ENCODE measurements around the gene CLEC10A.

Gene CLEC10A

DNA sequence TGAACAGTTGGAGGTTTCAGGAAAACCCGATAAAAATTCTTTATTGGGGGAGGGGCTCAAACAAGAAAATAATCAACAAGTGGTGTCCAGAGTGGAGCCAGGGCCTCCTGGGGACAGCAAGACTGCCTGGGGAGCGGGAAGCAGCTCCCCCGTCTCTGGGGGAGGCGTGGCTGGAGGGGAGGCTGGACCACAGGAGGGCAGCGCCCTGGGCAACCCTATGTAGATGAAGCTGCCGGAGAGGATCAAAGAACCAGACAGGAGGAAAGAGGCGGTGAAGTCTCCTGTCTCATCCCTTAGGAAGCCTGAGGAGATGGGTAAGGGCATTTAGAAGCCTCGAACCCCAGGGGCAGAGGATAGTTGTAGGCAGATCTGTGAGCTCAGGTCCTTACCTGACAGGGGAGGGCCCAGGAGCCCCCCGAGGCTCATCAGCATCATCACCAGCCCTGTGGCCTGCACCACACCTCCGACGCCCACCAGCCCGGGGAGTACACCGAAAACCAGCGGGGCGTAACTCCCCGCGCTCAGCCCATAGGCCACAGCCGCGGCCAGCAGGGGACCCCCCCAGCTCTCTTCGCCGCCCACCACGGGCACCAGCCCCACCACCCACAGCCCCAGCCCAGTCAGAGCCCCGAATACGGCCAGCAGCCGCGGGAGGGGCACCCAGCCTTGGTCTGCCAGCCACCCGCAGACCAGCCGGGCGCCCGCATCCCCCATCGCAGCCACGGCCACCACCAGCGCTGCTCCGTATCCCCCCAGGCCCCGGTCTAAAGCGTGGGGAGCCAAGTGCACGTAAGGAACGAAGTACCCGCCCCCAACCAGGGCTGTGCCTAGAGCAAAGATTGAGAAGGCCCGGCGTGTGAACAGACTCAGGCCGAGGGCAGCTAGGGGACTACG, 38.2 kb downstream of the CLEC10A start:
- Histone ChIP-seq H3K27ac (no peak overlapping the region), H3K27me3 (ENCODE audit: insufficient read depth, low read depth, severe bottlenecking) (no peaks in the 10 kb centered on the region), H3K4me3 (ENCODE audit: low read depth, low read length) (no peak overlapping the region), H3K36me3 (no peaks in the 10 kb centered on the region), H3K9me3 (ENCODE audit: severe bottlenecking) (no peaks in the 10 kb centered on the region)
- no peak for DNase-seq
- TF ChIP-seq, protein P1, sequence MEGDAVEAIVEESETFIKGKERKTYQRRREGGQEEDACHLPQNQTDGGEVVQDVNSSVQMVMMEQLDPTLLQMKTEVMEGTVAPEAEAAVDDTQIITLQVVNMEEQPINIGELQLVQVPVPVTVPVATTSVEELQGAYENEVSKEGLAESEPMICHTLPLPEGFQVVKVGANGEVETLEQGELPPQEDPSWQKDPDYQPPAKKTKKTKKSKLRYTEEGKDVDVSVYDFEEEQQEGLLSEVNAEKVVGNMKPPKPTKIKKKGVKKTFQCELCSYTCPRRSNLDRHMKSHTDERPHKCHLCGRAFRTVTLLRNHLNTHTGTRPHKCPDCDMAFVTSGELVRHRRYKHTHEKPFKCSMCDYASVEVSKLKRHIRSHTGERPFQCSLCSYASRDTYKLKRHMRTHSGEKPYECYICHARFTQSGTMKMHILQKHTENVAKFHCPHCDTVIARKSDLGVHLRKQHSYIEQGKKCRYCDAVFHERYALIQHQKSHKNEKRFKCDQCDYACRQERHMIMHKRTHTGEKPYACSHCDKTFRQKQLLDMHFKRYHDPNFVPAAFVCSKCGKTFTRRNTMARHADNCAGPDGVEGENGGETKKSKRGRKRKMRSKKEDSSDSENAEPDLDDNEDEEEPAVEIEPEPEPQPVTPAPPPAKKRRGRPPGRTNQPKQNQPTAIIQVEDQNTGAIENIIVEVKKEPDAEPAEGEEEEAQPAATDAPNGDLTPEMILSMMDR (IDR thresholded peaks at IDR 0.05; ENCODE audit: low read depth, low read length), result no peak

DNA sequence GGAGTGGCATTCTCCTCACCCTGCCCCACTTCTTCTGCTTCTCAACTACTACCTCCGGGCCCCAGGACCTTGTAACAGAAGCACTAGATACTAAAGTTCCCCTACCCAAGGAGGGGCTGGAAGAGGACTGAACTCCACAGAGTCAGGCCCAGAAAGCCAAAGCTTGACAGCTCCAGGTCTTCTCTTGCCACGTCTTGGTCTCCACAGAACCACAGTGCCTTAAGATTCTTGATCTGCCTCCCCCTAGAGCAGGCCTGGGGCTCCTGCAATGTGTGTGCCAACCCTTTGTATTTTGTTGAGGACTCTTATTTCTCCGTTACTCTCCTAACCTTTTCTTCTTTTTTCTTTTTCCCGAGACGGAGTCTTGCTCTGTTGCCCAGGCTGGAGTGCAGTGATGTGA, 40.2 kb downstream of the CLEC10A start:
- DNase-seq, result no peak

DNA sequence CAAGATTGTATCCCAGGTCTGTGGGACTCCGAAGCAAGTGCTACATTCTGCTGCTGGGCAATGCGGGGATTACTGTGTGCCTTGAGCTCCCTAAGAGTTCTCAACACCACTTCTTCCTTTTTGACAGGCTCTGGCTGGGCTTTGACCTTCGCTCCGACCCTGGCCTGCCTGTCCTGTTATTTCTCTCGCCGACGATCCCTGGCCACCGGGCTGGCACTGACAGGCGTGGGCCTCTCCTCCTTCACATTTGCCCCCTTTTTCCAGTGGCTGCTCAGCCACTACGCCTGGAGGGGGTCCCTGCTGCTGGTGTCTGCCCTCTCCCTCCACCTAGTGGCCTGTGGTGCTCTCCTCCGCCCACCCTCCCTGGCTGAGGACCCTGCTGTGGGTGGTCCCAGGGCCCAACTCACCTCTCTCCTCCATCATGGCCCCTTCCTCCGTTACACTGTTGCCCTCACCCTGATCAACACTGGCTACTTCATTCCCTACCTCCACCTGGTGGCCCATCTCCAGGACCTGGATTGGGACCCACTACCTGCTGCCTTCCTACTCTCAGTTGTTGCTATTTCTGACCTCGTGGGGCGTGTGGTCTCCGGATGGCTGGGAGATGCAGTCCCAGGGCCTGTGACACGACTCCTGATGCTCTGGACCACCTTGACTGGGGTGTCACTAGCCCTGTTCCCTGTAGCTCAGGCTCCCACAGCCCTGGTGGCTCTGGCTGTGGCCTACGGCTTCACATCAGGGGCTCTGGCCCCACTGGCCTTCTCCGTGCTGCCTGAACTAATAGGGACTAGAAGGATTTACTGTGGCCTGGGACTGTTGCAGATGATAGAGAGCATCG, 41.8 kb downstream of the CLEC10A start:
- no peaks in the 10 kb centered on the region for H3K27me3 ChIP-seq (ENCODE audit: insufficient read depth, low read depth, severe bottlenecking)
- no peak overlapping the region for H3K4me3 ChIP-seq (ENCODE audit: low read depth, low read length)
- H3K9me3 ChIP-seq (ENCODE audit: severe bottlenecking), result no peaks in the 10 kb centered on the region
- H3K36me3 ChIP-seq, result no peaks in the 10 kb centered on the region
- no peak overlapping the region for H3K27ac ChIP-seq
- TF ChIP-seq, protein P1 (IDR thresholded peaks at IDR 0.05; ENCODE audit: low read depth, low read length), result peak; percentile 44
- DNase-seq, result no peak

More for the DNA sequence above, 40.2 kb downstream of the CLEC10A start:
- no peak overlapping the region for H3K4me3 ChIP-seq (ENCODE audit: low read depth, low read length)
- H3K27me3 ChIP-seq (ENCODE audit: insufficient read depth, low read depth, severe bottlenecking), result no peaks in the 10 kb centered on the region
- no peak overlapping the region for H3K27ac ChIP-seq
- TF ChIP-seq, protein P1 (IDR thresholded peaks at IDR 0.05; ENCODE audit: low read depth, low read length), result no peak
- H3K36me3 ChIP-seq, result no peaks in the 10 kb centered on the region
- H3K9me3 ChIP-seq (ENCODE audit: severe bottlenecking), result no peaks in the 10 kb centered on the region

DNA sequence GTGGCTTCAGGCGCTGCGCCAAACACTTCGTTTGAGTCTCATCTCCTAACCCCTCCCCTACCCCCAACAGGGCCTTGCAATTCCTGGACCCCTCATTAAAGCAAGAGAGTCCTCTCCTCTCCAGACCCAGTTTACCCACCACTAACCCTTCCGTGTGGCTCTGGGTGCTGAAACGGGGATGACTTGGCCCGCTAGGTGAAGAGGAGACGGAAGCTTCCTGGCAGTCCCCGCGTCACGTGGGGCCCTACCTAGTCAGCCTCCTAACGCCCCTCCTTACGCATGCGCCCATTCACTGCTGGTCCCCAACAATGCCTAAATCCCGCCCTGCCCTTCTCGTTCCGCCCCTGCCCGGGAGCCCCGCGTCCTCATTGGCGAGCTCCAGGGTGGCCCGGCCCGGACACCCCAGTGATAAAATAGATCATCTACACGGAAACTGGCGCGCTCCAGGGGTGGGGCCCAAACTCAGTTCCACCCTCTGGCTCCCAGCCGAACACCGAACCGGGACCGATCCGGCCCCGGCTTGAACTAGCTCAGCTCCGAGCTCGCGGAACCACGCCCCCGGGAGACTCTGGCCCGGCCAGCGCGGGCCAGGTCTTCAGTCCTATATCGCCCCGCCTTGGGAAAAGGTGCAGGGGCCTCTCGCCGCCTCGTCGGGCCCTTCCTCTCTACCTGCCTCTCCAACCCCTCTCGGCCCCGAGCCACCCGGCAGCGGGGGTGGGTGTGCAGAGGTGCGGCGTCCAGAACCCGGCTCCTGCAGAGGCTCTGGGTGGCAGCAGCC, 44.3 kb downstream of the CLEC10A start, which contains the start of gene SLC16A13:
Gene SLC16A13 (plus strand): TSS at position 425 of the 778 bp plus-strand sequence. CDS start 368 bp downstream, outside the sequence.
- no peaks in the 10 kb centered on the region for H3K36me3 ChIP-seq
- peak; percentile 97 for DNase-seq
- H3K27ac ChIP-seq, result peak within 1 kb of the TSS; percentile 74
- TF ChIP-seq, protein P1 (IDR thresholded peaks at IDR 0.05; ENCODE audit: low read depth, low read length), result no peak
- H3K4me3 ChIP-seq (ENCODE audit: low read depth, low read length), result peak within 1 kb of the TSS; percentile 88
- H3K27me3 ChIP-seq (ENCODE audit: insufficient read depth, low read depth, severe bottlenecking), result no peaks in the 10 kb centered on the region
- no peaks in the 10 kb centered on the region for H3K9me3 ChIP-seq (ENCODE audit: severe bottlenecking)

DNA sequence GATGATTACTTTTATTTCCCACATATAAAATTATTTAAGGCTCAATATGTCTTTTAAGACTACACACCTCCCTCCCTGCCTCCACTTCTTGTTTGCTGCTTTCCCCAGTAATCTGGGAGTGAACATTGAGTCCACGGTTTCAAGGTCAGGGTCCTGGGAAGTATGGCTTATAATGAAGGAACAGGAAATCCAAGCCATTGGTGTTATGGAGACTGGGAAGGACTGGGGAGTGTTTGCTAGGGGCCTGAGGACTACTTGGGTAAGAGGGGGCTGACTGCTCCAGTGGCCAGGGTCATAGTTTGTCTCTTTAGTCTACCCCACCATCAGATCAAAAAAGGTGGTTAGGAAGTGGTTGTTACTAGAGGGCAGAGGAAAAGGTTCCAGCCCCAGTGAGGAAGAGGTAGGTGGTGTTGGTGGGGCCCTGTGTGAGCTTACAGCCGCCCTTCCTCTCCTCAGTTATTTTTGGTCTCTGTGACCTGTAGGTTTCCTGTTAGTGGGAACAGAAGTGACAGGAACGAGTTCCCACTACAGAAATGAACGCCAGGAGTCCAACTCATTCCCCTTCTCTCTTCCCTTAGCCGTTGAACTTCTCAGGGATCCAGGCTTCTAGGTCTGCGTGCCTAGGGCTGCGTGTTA, 45.0 kb downstream of the CLEC10A start:
- Histone ChIP-seq H3K27ac (peak overlapping the region; percentile 74), H3K4me3 (ENCODE audit: low read depth, low read length) (peak overlapping the region; percentile 88), H3K9me3 (ENCODE audit: severe bottlenecking) (no peaks in the 10 kb centered on the region), H3K27me3 (ENCODE audit: insufficient read depth, low read depth, severe bottlenecking) (no peaks in the 10 kb centered on the region), H3K36me3 (no peaks in the 10 kb centered on the region)
- TF ChIP-seq, protein P1 (IDR thresholded peaks at IDR 0.05; ENCODE audit: low read depth, low read length), result no peak
- no peak for DNase-seq

All from WERI-Rb-1 (cell line).